ENCODE data around the gene HNF4A. TPM values are rescaled to one million over a fixed set of nuclear protein-coding genes. Genes with fewer than 3 reads are reported as not detected.

Gene HNF4A
- total and polyA plus RNA-seq, 11 donors, result 0.03 TPM; not detected in 10

GRCh38 chr20:44420497-44420896 is 65.0 kb downstream of the HNF4A start:
- TF ChIP-seq POLR2A (IDR thresholded peaks at IDR 0.05), result no peak
- TF ChIP-seq CTCF (IDR thresholded peaks at IDR 0.05), result no peak
- H3K36me3 ChIP-seq, result no peaks in the 10 kb centered on the region
- H3K4me1 ChIP-seq, result no peaks in the 10 kb centered on the region
- no peak for DNase-seq
- H3K27me3 ChIP-seq, result peaks cover 0 to 21% (median 0%) of the 10 kb centered on the region in 9 donors
- 75 to 85% (median 78%) methylated on average over 4 of the region's 4 CpGs for WGBS, 4 donors
- no peaks in the 10 kb centered on the region for H3K9me3 ChIP-seq
- H3K4me3 ChIP-seq, result no peak overlapping the region
- intact Hi-C loops (cut with DNase I), result no loop called here
- no peak for ATAC-seq
- no peak overlapping the region for H3K27ac ChIP-seq

- WGBS, 4 donors, result 54 to 68% (median 66%) methylated on average over 3 of the region's 3 CpGs
- H3K27me3 ChIP-seq, result peaks cover 0 to 21% (median 0%) of the 10 kb centered on the region in 9 donors
- no peaks in the 10 kb centered on the region for H3K36me3 ChIP-seq
- ATAC-seq (no peak), DNase-seq (peak in 1 of 5 donors; percentile 16)
- no peaks in the 10 kb centered on the region for H3K4me1 ChIP-seq
- H3K27ac ChIP-seq, result no peak overlapping the region
- intact Hi-C loops (cut with DNase I), result no loop called here
- TF ChIP-seq POLR2A (IDR thresholded peaks at IDR 0.05) (no peak), CTCF (IDR thresholded peaks at IDR 0.05) (no peak)
- H3K9me3 ChIP-seq, result no peaks in the 10 kb centered on the region
- no peak overlapping the region for H3K4me3 ChIP-seq
These were observed 66.6 kb downstream of the HNF4A start for GRCh38 chr20:44422083-44422482.

- intact Hi-C loops (cut with DNase I), result no loop called here
- no peak overlapping the region for H3K27ac ChIP-seq
- no peaks in the 10 kb centered on the region for H3K4me1 ChIP-seq
- TF ChIP-seq POLR2A (IDR thresholded peaks at IDR 0.05) (no peak), CTCF (IDR thresholded peaks at IDR 0.05) (no peak)
- peaks cover 0 to 21% (median 0%) of the 10 kb centered on the region in 9 donors for H3K27me3 ChIP-seq
- H3K4me3 ChIP-seq, result no peak overlapping the region
- DNase-seq, result peak in 1 of 5 donors; percentile 19
- 53 to 64% (median 56%) methylated on average over 5 of the region's 5 CpGs for WGBS, 4 donors
- no peaks in the 10 kb centered on the region for H3K36me3 ChIP-seq
- ATAC-seq, result no peak
- no peaks in the 10 kb centered on the region for H3K9me3 ChIP-seq
These were observed 68.0 kb downstream of the HNF4A start for GRCh38 chr20:44423480-44423879.

- ATAC-seq (no peak), DNase-seq (peak in 1 of 5 donors; percentile 39)
- WGBS, 4 donors, result 82 to 88% (median 84%) methylated on average over 10 to 14 of the region's 14 CpGs
- Histone ChIP-seq H3K27me3 (peaks cover 0 to 21% (median 0%) of the 10 kb centered on the region in 9 donors), H3K4me1 (no peaks in the 10 kb centered on the region), H3K36me3 (no peaks in the 10 kb centered on the region), H3K4me3 (no peak overlapping the region), H3K27ac (no peak overlapping the region), H3K9me3 (no peaks in the 10 kb centered on the region)
- TF ChIP-seq CTCF (IDR thresholded peaks at IDR 0.05) (no peak), POLR2A (IDR thresholded peaks at IDR 0.05) (no peak)
- intact Hi-C loops (cut with DNase I), result no loop called here
These were observed 68.6 kb downstream of the HNF4A start for GRCh38 chr20:44424039-44424495.
